NCI-H2107 treated with DMSO at 0.1 percent for 48 hours (cell line): ENCODE results near the gene RAD51D.
"Not testable (repeated sequence)": the region's sequence is repeated elsewhere in the genome, so short reads cannot be mapped to it uniquely, and the experiment has no call there.

Experiments
- DNase-seq: peaks from one replicate; lab custom pipeline; 2025; ENCODE audit not compliant: unreplicated experiment; lab: John Stamatoyannopoulos, UW

The RAD51D gene

GRCh38 chr17:35094902-35095301 lies 24.8 kb downstream of the RAD51D start:
- DNase-seq = no peak

DNA sequence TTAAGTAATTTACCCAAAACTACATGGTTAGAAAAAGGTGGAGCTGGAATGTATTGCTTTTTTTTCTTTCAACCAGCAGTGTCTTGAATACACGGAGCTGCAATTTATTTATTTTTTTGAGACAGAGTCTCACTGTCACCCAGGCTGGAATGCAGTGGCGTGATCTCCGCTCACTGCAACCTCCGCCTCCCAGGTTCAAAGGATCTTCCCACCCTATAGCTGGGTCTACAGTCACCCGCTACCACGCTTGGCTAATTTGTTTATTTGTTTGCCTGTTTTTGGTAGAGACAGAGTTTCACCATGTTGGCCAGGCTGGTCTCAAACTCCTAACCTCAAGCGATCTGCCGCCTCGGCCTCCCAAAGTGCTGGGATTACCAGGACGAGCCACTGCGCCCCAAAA lies 29.0 kb downstream of the RAD51D start:
- not testable (repeated sequence) for DNase-seq

GRCh38 chr17:35089586-35090296 lies 29.9 kb downstream of the RAD51D start:
- DNase-seq = no peak

- DNase-seq = peak; percentile 43
Observed at GRCh38 chr17:35088881-35089585, 30.6 kb downstream of the RAD51D start.

DNA sequence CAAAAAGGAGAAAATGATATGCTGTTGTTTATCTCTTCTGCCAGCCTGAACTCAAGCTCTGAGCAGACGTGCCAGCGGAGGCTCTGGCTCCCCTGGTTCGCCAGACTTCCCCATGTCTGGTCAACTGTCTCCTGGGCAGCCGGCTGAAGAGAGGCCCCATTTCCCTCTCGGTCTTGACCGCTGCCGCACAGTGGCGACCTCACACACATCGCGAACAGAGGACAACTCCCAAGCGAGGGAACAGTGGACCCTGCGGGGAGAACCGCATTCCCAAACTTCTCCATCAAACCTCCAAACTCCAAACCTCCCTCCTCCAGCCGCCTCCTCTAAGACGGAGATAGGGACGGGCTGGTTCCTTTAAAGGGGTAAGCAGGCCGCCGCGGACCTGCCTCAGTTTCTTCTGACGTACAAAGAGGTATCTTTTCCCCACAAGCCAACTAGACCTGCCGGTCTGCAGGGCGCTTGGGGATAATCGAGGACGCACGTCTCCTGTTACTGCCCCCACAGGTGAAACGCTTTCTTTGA lies 31.2 kb downstream of the RAD51D start:
- peak; percentile 44 for DNase-seq

GRCh38 chr17:35087731-35088355 lies 31.8 kb downstream of the RAD51D start:
- DNase-seq = no peak

GRCh38 chr17:35086931-35087573 lies 32.6 kb downstream of the RAD51D start:
- DNase-seq = no peak

DNA sequence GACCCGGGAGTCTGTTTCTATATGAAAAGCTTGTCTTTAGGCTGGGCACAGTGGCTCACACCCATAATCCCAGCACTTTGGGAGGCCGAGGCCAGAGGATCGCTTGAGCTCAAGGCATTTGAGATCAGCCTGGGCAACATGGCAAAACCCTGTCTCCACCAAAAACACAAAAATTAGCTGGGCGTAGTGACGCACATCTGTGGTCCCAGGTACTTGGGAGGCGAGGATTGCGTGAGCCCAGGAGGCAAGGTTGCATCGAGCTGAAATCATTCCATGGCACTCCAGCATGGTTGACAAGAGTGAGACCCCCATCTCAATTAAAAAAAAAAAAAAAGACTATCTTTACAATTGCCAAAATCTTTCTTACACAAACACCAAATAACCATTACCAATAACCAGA lies 33.5 kb downstream of the RAD51D start:
- no peak for DNase-seq

DNA sequence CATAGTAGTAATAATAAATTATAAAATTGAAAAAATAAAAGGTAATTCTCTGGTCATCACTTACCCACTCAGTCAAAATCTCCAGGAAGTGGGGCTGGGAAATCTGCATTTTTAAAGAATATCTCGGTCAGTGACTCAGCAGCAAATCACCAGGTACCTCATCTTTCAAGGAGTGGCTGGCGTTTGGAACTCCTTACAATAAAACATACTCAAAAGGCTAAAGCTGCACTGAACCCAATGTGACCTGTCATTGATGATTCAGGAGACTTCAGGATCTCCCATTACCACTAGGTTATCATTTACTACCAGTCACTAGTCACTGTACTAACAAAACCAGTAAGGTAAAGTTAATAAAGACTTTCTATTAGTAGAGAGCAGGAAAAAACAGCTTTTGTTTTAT lies 34.7 kb downstream of the RAD51D start:
- no peak for DNase-seq

GRCh38 chr17:35083071-35083470 lies 36.6 kb downstream of the RAD51D start:
- no peak for DNase-seq

DNA sequence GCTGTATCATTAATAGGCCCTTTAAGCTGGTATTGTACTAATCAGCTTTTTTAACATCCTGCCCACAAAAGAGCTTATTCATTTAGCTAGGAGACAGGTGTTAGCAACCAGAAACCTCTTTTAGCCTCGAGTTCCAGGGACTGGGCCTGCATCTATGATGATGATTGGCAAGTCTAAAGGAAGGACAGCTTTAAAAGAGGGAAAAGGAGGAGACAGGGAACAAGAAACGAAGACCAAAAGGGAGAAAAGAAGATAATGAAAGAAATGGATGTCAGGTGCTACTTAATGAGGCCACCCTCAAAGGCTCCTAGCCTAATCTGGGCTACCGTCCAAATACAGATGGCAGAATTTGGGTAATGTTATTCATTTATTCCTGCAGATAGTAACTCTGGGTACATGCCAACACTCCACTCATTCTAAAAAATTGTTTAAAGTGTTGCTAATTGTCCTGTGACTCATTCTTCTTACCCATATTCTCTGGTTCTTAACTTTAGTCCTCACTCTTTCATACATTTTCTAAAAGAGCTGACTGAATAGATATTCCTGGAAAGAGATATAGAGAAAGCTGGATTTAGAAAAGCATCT lies 37.5 kb downstream of the RAD51D start:
- peak; percentile 66 for DNase-seq

DNA sequence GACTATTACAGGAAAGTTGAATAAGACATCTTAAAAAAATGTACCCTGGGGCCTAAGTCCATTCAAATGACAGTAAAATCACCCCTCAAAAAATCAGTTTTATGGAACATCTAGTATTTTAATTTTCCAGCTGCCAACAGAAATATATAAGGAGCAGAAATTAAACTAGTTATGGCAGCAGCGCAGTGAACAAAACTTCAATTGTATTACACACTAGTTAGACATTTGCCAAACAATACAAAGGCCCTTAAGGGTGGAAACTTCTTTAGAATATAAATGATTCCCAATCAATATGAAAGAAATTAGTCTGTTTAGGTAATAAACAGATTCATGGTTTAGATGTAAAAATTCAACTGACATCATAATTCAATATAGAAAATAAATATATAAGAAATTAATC lies 38.0 kb downstream of the RAD51D start:
- DNase-seq = no peak

DNA sequence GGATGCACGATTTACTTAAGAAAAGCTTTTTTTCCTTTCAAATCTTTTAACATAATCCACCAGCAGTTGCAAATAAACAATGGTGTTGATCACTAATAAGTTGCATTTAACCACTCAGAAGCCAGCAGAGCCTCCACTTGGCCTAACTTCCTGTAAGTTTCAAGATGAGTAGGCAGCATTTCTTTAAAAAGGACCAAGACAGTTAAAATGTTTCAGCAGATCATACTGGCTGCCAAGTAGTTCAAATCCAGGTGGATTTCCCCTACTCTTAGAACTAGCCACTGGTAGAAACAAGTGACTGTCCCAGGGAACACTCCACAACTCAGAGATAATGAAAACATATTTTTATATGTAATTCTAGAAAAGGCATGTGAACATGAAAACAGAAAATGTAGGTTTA lies 39.1 kb downstream of the RAD51D start:
- DNase-seq = no peak

DNA sequence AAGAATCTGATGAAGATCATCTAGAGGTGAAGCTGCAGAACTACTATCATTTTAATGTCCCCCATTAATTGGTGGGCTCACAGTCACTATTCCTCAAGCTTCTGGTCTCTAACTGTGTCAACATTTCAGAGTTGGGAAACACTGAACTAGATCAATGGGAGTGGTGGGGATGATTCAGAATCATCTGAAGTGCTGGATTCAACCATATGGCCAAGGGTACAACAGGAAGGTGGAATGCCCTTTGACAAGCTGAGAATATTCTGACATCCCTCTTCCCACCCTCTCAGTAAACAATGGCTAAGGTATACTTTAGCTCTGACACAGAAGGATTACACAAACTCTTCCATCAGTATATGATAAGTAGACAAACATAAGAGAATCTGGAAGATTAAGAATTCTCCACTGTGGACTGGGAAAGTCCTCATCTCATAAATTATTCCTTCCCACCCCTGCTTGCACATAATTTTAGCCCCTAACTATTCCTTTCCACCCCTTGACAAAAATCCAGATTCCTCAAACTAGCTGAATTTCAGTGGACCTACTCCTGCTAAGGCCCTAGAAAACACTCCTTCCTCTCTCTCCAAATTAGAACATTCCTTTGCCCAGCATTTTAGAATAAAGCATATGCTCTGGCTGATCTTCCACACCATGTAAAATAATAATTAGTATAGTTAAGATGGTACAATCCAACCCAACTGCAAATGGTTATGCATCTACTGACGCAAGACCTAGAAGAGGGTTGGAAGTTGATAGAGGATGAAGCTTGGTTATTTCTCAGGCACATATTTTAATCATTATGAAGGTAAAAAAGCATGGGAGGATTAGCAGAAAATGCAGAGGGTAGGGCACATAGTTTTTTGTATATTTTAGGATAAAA lies 39.9 kb downstream of the RAD51D start:
- DNase-seq = no peak

DNA sequence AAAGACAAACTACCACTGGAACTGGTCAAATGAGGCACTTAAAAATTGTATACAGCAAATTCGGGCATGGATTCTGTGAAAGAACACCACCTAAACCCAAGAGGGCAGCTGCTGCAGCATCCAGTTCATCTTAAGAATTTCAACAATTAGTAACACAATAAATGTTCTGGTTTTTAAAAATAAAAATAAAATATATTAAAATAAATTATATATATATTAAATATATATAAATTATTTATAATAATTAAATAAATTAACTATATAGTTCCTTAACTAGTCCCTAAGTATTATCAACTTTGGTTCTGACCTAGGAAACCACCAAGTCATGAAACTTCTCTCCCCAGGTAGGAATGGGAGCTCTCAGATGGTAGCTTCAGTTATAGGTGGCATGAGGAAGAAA lies 42.8 kb downstream of the RAD51D start:
- DNase-seq = no peak

DNA sequence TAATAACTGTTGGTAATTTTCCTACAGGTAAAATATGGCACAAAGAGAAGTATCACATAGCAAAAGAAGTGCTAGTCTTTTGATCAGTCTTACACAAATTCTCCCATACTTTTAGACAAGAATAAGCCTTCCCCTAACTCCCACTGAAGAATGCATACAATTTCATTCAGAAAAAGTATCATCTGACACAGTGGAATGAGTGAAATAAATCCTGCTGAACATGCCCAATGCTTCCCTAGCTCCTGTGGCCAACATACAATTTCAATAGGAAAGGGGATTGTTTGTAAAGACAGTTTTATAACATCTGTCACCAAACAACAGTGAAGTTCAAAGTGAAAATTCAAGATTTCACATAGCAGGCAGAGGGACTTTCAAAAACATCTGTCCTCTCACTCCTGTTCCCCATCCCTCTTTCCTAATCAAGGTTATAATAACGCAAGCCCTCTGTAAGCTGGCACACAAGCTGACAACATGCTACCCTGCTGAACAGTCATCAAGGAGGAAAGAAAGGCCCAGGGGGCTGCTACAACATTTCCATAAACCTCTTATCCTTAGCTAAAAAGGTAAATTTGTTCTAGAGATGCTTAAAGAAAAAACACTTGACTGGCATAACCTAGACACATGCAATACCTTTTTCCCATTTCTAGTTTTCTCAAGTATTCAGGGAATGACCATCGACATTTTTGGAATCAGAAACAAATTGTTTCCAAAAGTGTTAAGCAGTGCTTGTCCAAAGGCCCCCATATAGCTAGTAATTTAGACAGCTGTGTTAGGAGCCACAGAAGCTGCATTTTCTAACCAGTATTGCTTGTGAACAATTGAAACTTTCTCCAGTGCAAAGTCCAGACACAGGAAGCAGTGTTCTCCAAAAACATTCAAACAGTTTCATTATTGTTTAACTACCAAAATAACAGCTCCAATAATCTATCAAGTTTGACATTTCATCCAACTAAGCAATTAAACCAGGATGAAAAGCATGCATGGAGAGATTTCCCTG lies 44.7 kb downstream of the RAD51D start:
- no peak for DNase-seq

- DNase-seq = no peak
Observed at GRCh38 chr17:35073991-35074627, 45.6 kb downstream of the RAD51D start.

DNA sequence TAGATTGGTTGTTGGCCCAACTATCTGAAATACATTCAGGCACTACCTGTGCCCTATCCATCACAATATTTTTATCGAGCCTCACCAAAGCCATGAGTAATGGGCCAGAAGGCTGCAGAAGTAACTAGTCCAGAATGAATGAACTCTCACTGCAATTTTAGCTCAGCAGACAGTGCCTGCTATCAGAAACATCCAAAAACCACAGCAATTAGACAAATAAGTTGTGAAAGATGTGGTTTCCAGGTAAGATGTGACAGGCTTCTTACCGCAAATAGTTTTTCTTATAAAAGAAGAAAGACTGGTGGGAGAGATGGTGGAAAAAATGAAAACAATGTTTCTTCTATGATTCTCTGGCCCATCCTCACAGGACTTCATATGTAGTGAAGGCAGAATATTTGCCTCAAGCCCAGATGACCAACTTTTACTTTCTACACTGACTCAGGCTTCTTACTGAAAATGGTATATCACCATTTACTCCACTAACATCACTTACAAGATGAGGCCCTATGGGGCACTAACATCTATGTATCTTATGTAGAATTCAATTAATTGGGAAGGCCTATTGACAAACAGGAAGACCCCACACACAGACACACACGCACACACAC lies 46.4 kb downstream of the RAD51D start:
- DNase-seq = no peak
